ENCODE data around the gene TBC1D22B. TPM values are rescaled to one million over a fixed set of nuclear protein-coding genes. Genes with fewer than 3 reads are reported as not detected.

TBC1D22B gene
- total and polyA plus RNA-seq, 9 of the 15 experiments (the other 6 are each of a cell fraction or from before 2014, with no cell fraction given), result 4.8 to 24.2 (median 13.5) TPM

- Histone ChIP-seq H3K4me2 (ENCODE audit: insufficient read depth, low read length) (no peak overlapping the region), H3K9me1 (ENCODE audit: control insufficient read depth, insufficient read depth, low read length) (no peaks in the 10 kb centered on the region), H3K27ac (ENCODE audit: extremely low read depth, low read depth, low read length) (no peak overlapping the region), H3K4me3 (no peak overlapping the region), H3K36me3 (ENCODE audit: control insufficient read depth, insufficient read depth, low read length) (no peaks in the 10 kb centered on the region), H3K9ac (ENCODE audit: insufficient read depth in 1 of 2, low read depth in 2 of 2, low read length in 2 of 2) (no peak overlapping the region), H3K79me2 (ENCODE audit: control insufficient read depth, insufficient read depth, low read length) (no peaks in the 10 kb centered on the region), H3K4me1 (replicated peaks in 1 of 2; ENCODE audit: control insufficient read depth in 2 of 2, insufficient read depth in 2 of 2, low read length in 2 of 2) (no peaks in the 10 kb centered on the region), H3K27me3 (ENCODE audit: control insufficient read depth in 2 of 2, insufficient read depth in 2 of 2, low read length in 2 of 2) (peaks cover 11 to 12% of the 10 kb centered on the region in 2 experiments; a peak in 3 of 5 replicates), H4K20me1 (replicated peaks; ENCODE audit: control insufficient read depth, insufficient read depth, low read length) (no peaks in the 10 kb centered on the region), H2AFZ (ENCODE audit: low read depth, low read length) (no peak overlapping the region), H3K9me3 (replicated peaks; ENCODE audit: control insufficient read depth, insufficient read depth, low read depth, low read length) (no peaks in the 10 kb centered on the region)
- ChIA-PET CTCF (ENCODE audit: low intra/inter-chr PET ratio) (no interaction called here), POLR2A (interaction anchor here (0.9 to 1.5 kb wide), 2 partner anchors 14 to 226 kb away, joined by 4 read pairs; partner anchors contain the start of gene RNF8)
- WGBS (ENCODE audit: insufficient coverage, low coverage, missing lambda C conversion rate), result 12% methylated on average over 5 of the region's 5 CpGs
- TF ChIP-seq SMAD2 (IDR thresholded peaks at IDR 0.05; ENCODE audit: low read depth, low read length), result no peak
- no peak for TF ChIP-seq CHD2 (IDR thresholded peaks at IDR 0.05; ENCODE audit: low read depth, low read length)
- no peak for TF ChIP-seq ZNF431 (CRISPR knock-in tag; IDR thresholded peaks at IDR 0.05)
- no peak for TF ChIP-seq ZNF133 (CRISPR knock-in tag; IDR thresholded peaks at IDR 0.05)
- TF ChIP-seq CHD1 (IDR thresholded peaks at IDR 0.05; ENCODE audit: low read length), result no peak
- TF ChIP-seq ZNF639 (CRISPR knock-in tag; conservative IDR thresholded peaks at IDR 0.05 in 1 of 2, IDR thresholded peaks at IDR 0.05 in 1 of 2), result no peak
- TF ChIP-seq TARDBP (IDR thresholded peaks at IDR 0.05), result no peak
- TF ChIP-seq CREB3 (tag; conservative IDR thresholded peaks at IDR 0.05; ENCODE audit: low read depth), result no peak
- FAIRE-seq, result peak; percentile 15
- in situ Hi-C loops (cut with MboI), result no loop called here
- no TSS peak for BruUV-seq (replicated peaks)
- no peak for ATAC-seq
- intact Hi-C loops (cut with micrococcal nuclease), result no loop called here
- no peak for DNase-seq (ENCODE audit: extremely low read depth in 1 of 4, low spot score in 3 of 4)
Observed at GRCh38 chr6:37339741-37340638, 82.4 kb downstream of the TBC1D22B start.
